Sigmoid colon (tissue), 7 donors: ENCODE data around the gene FOXP1. TPM values are rescaled to one million over a fixed set of nuclear protein-coding genes. Genes with fewer than 3 reads are reported as not detected.

Source experiments
- DNase-seq: peaks from one replicate; pipeline ENCODE4 v3.0.0-alpha.2; 2019
- H3K27ac ChIP-seq, 4 donors: fragments of 200-600 bp; sonication (generic); one replicate each; pipeline ENCODE4 v1.5.1; 2016 to 2019; ENCODE audit warnings: mild to moderate bottlenecking in 1 of 4
- H3K27me3 ChIP-seq, 3 donors: fragments of 200-600 bp; sonication (generic); one replicate each; pipeline ENCODE4 v1.5.1; 2019; ENCODE audit warnings: mild to moderate bottlenecking in 1 of 3
- H3K36me3 ChIP-seq, 4 donors: fragments of 200-600 bp; sonication (generic); one replicate each; pipeline ENCODE4 v1.5.1; 2016 to 2019
- H3K4me1 ChIP-seq, 4 donors: fragments of 200-600 bp; sonication (generic); one replicate each; pipeline ENCODE4 v1.5.1; 2017 to 2019
- H3K4me3 ChIP-seq, 4 donors: fragments of 200-600 bp; sonication (generic); one replicate each; pipeline ENCODE4 v1.5.1; 2017 to 2019; ENCODE audit warnings: mild to moderate bottlenecking in 2 of 4, moderate library complexity in 1 of 4
- H3K9me3 ChIP-seq, 4 donors: fragments of 200-600 bp in 3 of 4; sonication (generic) in 3 of 4; one replicate each; pipeline versions ENCODE4 v1.5.1 to v1.6.1; 2013 to 2019
- EP300 ChIP-seq, 4 donors: sonication (generic); formaldehyde crosslinking; IDR thresholded peaks; one replicate each; pipeline ENCODE4 v1.6.1; 2017; ENCODE audit warnings: antibody characterized with exemption in 4 of 4
- POLR2A ChIP-seq, 2 donors: fragments of 450-650 bp; IDR thresholded peaks; one replicate each; pipeline ENCODE4 v1.6.1; 2016; ENCODE audit warnings: antibody characterized with exemption in 2 of 2, mild to moderate bottlenecking in 2 of 2, moderate library complexity in 2 of 2
- POLR2AphosphoS5 ChIP-seq, 4 donors: sonication (generic); formaldehyde crosslinking; IDR thresholded peaks; one replicate each; pipeline ENCODE4 v1.6.1; 2017; ENCODE audit warnings: antibody characterized with exemption in 4 of 4
- WGBS, 2 donors: extraction: QIAGEN DNeasy Blood & Tissue Kit; methylation state at CpG; one replicate each; pipeline ENCODE4 v1.1.7; 2013; 5-methylcytosine and 5-hydroxymethylcytosine counted together
- intact Hi-C: fragments of 100-400 bp; cut with DNase I; formaldehyde crosslinking; loops from one replicate; pipeline ENCODE4 v1.15.1; 2023
- polyA plus RNA-seq, 3 donors: library from polyadenylated mRNA; stranded (reverse); fragments of 200-250 nt; gene quantifications; one replicate each; pipeline ENCODE4 v1.2.3, GENCODE V29; 2013
- total RNA-seq, 4 donors: library from RNA; depleted of rRNA; stranded (reverse); fragments of >200 nt; gene quantifications; one replicate each; pipeline ENCODE4 v1.1.0, GENCODE V29; 2016
- TF ChIP-seq, protein P1 (sequence below), 4 experiments: fragments of 450-650 bp in 3 of 4; fragments of 200-600 bp in 1 of 4; IDR thresholded peaks; one replicate each; pipeline ENCODE4 v1.5.1; 2016 to 2019; ENCODE audit warnings: antibody characterized with exemption in 4 of 4, mild to moderate bottlenecking in 3 of 4, moderate library complexity in 2 of 4
- donor health status: healthy with polysubstance abuse.
- donor health status: Bipolar disorder and iron deficiency.
- donor health status: healthy.

Gene FOXP1
- total and polyA plus RNA-seq, 7 donors = 13.8 to 232 (median 139) TPM

GRCh38 chr3:71300951-71301393 is 282.6 kb downstream of the FOXP1 start:
- Histone ChIP-seq H3K27me3 (no peaks in the 10 kb centered on the region), H3K4me3 (no peak overlapping the region), H3K4me1 (peaks cover 0 to 56% (median 42%) of the 10 kb centered on the region in 4 donors), H3K9me3 (no peaks in the 10 kb centered on the region), H3K36me3 (no peaks in the 10 kb centered on the region), H3K27ac (no peak overlapping the region)
- 60 to 83% methylated on average over 4 of the region's 4 CpGs for WGBS, 2 donors
- intact Hi-C loops = loop anchor here (5.0 kb wide), 4 partner anchors 54 to 769 kb away; no protein-coding TSS in a partner anchor
- TF ChIP-seq POLR2AphosphoS5 (IDR thresholded peaks at IDR 0.05) (no peak), EP300 (IDR thresholded peaks at IDR 0.05) (no peak), POLR2A (IDR thresholded peaks at IDR 0.05) (no peak)
- TF ChIP-seq, protein P1, sequence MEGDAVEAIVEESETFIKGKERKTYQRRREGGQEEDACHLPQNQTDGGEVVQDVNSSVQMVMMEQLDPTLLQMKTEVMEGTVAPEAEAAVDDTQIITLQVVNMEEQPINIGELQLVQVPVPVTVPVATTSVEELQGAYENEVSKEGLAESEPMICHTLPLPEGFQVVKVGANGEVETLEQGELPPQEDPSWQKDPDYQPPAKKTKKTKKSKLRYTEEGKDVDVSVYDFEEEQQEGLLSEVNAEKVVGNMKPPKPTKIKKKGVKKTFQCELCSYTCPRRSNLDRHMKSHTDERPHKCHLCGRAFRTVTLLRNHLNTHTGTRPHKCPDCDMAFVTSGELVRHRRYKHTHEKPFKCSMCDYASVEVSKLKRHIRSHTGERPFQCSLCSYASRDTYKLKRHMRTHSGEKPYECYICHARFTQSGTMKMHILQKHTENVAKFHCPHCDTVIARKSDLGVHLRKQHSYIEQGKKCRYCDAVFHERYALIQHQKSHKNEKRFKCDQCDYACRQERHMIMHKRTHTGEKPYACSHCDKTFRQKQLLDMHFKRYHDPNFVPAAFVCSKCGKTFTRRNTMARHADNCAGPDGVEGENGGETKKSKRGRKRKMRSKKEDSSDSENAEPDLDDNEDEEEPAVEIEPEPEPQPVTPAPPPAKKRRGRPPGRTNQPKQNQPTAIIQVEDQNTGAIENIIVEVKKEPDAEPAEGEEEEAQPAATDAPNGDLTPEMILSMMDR (IDR thresholded peaks at IDR 0.05) = no peak
- no peak for DNase-seq

DNA sequence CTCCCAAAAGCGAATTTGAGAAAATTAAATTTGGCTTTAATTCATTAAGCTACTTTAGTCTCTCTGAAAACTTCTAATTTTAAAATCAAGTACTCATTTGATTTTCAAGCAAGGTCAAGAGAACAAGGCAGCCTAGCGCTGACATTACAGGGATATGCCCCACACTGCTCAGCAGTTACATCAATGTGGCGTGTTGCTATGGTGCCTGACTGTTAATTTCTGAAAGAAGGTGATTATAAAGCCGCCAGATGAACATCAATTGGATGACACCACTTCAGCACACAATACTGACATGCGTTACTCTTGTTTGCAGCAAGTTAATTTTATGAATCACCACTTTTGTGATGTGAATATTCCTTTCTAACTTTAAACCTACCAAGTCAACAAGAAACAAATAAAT is 284.4 kb downstream of the FOXP1 start:
- TF ChIP-seq EP300 (IDR thresholded peaks at IDR 0.05) (no peak), POLR2A (IDR thresholded peaks at IDR 0.05) (no peak), POLR2AphosphoS5 (IDR thresholded peaks at IDR 0.05) (no peak)
- TF ChIP-seq, protein P1 (IDR thresholded peaks at IDR 0.05) = no peak
- Histone ChIP-seq H3K36me3 (no peaks in the 10 kb centered on the region), H3K27ac (no peak overlapping the region), H3K9me3 (no peaks in the 10 kb centered on the region), H3K4me3 (no peak overlapping the region), H3K4me1 (peaks cover 0 to 43% (median 31%) of the 10 kb centered on the region in 4 donors), H3K27me3 (no peaks in the 10 kb centered on the region)
- intact Hi-C loops = no loop called here
- no peak for DNase-seq
- 91 to 97% methylated on average over 5 of the region's 5 CpGs for WGBS, 2 donors

- Histone ChIP-seq H3K27ac (no peak overlapping the region), H3K4me3 (no peak overlapping the region), H3K9me3 (no peaks in the 10 kb centered on the region), H3K4me1 (peaks cover 0 to 7% (median 2%) of the 10 kb centered on the region in 4 donors), H3K36me3 (no peaks in the 10 kb centered on the region), H3K27me3 (no peaks in the 10 kb centered on the region)
- whole genome bisulfite sequencing, 2 donors = 94% methylated on average over 7 of the region's 7 CpGs
- intact Hi-C loops = no loop called here
- no peak for DNase-seq
- no peak for TF ChIP-seq POLR2AphosphoS5 (IDR thresholded peaks at IDR 0.05)
- TF ChIP-seq, protein P1 (IDR thresholded peaks at IDR 0.05) = no peak
- no peak for TF ChIP-seq EP300 (IDR thresholded peaks at IDR 0.05)
- no peak for TF ChIP-seq POLR2A (IDR thresholded peaks at IDR 0.05)
Measured at GRCh38 chr3:71294919-71295318, 288.6 kb downstream of the FOXP1 start.

DNA sequence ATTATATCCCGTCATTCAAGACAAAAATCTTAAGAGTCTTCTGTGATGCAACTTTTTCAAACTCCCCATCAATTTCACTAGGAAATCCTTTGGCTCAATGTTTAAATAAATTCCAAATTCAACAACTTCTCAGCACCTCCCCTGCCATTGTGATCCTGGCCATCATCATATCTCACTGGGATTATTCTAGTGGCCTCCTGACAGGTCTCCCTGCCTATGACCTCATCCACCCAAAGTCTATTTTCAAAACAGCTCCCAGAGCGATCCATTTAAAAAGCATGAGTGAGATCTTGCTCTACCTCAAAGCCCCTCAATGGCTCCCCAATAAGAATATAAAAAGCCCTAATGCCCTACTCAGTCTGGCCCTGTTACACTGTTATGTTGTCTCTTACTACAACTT is 293.2 kb downstream of the FOXP1 start:
- no peak for DNase-seq
- H3K27me3 ChIP-seq = no peaks in the 10 kb centered on the region
- intact Hi-C loops = no loop called here
- no peak overlapping the region for H3K4me3 ChIP-seq
- WGBS, 2 donors = 96 to 97% methylated on average over 2 of the region's 2 CpGs
- H3K27ac ChIP-seq = no peak overlapping the region
- TF ChIP-seq POLR2A (IDR thresholded peaks at IDR 0.05) (no peak), EP300 (IDR thresholded peaks at IDR 0.05) (no peak), POLR2AphosphoS5 (IDR thresholded peaks at IDR 0.05) (no peak)
- TF ChIP-seq, protein P1 (IDR thresholded peaks at IDR 0.05) = no peak
- H3K4me1 ChIP-seq = no peaks in the 10 kb centered on the region
- H3K36me3 ChIP-seq = no peaks in the 10 kb centered on the region
- no peaks in the 10 kb centered on the region for H3K9me3 ChIP-seq
